ENCODE data around the gene NR4A3. TPM values are rescaled to one million over a fixed set of nuclear protein-coding genes. Genes with fewer than 3 reads are reported as not detected.
"Not testable (repeated sequence)": the region's sequence is repeated elsewhere in the genome, so short reads cannot be mapped to it uniquely, and the experiment has no call there.

NR4A3 gene
- polyA plus RNA-seq (2013, experiment 1 of 2; ENCODE audit: insufficient read length) = 0.54 TPM
- polyA plus RNA-seq (2013, experiment 2 of 2; ENCODE audit: insufficient read length) = 0.52 TPM

GRCh38 chr9:99821396-99822108 lies at the start of gene NR4A3:
TSS of gene NR4A3 (plus strand) at chr9:99821885. CDS start at chr9:99828043, 6,158 bp downstream.
- peak; percentile 97 for DNase-seq

DNA sequence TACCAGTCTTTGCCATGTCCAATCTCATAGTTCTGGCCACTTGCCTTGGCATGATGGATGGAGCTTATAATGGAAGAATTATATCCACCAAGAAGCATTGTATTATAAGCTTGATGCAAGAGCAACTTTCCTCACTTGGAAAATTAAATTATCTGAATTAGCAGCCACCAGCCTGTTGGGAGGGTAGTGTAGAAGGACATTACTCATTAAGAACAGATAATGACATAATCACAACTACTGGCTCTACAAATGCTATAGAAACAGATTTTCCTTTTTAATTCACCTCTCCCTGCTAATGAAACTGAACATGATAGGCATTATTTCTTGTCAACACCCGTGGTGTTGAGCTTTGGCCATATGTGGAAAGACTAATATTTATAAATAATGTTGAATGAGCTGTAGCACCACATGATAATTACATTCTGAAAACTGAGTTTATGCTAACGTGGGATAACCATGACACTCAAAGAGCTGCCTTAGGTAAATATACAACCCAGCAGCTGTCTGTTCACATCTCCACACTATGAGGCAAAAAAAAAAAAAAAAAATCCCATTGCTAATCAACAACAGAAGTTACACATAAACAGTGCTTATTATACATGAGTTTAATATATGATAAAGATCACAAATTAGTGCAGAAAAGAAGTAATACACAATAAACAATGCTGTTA lies 48.1 kb upstream of the NR4A3 start:
- DNase-seq = no peak

DNA sequence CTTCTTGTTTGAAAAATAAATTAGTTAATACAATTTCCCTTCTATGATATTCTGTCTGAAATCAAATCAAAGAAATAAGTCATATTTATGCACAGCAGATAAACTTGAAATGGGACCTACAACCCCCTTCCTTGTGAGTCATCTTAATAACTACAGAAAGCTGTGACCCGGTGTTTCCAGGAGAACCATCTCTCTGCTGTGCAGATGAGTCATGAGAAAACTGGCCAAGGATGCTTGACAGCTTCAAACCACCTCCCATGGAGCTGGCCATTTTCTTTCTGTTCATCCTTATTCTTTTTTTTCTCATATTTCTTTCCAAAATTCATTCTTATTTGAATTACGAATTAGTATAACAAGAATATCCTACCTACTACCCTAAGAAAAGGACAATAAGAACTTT lies 43.4 kb upstream of the NR4A3 start:
- peak; percentile 88 for DNase-seq

- no peak for DNase-seq
Observed at GRCh38 chr9:99778836-99779235, 42.8 kb upstream of the NR4A3 start.

- no peak for DNase-seq
Observed at GRCh38 chr9:99779277-99779676, 42.4 kb upstream of the NR4A3 start.

DNA sequence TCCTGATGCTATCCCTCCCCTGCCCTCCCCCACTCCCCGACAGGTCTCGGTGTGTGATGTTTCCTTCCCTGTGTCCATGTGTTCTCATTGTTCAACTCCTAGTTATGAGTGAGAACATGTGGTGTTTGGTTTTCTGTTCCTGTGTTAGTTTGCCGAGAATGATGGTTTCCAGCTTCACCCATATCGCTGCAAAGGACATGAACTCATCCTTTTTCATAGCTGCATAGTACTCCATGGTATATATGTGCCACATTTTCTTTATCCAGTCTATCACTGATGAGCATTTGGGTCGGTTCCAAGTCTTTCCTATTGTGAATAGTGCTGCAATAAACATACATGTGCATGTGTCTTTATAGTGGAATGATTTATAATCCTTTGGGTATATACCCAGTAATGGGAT lies 39.3 kb upstream of the NR4A3 start:
- not testable (repeated sequence) for DNase-seq

- DNase-seq = no peak
Observed at GRCh38 chr9:99782962-99783718, 38.5 kb upstream of the NR4A3 start.

DNA sequence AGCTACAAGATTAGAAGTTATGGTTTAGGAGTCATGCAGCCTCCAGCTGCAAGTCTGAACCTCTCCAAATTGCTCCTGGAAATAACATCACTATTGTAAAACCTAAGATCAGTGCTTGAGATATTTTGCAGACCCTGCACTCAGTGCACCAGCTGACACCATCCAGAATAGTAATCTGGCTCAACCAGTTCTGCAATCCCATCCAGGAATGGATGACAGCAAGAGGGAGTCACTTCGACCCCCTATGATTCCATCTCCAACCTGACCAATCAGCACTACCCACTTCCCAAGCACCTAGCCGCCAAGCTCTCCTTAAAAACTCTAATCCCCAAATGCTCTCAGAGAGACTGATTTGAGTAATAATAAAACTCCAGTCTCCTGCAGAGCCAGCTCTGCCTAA lies 37.9 kb upstream of the NR4A3 start:
- no peak for DNase-seq

DNA sequence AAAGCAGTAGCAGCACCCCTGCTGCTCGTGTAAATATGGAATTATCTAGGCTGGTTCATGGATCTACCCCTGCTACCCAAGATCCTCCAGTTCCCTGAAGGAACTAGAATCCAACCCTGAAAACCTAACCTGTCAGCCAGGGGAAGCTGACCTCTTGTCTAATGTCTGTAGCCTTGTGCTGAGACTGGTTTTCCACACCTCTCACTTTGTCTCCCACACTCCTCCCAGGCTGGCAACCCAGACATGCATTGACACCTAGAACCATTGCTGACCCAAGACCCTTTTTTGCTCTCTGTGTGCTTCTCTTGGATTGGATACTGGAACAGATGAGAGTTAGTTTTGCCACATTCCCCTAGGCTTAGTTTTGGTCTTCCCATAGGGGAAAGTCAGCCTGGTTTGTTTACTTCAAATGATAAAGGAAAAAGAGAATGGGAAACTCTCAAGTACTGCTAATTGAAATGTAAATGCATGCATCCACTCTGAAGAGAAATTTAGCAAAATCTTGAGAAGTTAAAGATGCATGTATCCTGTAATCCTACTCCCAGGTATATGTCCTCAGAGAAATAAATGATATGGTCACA lies 36.6 kb upstream of the NR4A3 start:
- no peak for DNase-seq

GRCh38 chr9:99787556-99787955 lies 34.1 kb upstream of the NR4A3 start:
- DNase-seq = no peak

DNA sequence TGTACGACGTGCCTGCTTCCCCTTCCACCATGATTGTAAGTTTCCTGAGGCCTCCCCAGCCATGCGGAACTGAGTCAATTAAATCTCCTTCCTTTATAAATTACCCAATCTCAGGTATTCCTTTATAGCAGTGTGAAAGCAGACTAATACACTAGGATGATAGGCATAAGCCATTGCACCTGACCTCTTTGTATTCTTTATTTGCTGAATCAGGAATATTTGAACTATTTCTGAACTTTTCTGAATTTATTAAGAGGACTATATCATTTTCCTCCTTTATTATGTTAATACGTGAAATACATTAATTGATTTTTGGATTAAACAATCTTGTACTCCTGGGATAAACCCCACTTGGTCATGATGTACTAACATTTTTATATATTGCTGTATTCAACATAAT lies 28.2 kb upstream of the NR4A3 start:
- DNase-seq = no peak

GRCh38 chr9:99796231-99796630 lies 25.5 kb upstream of the NR4A3 start:
- no peak for DNase-seq

GRCh38 chr9:99801775-99802174 lies 19.9 kb upstream of the NR4A3 start:
- no peak for DNase-seq

- DNase-seq = peak; percentile 53
Observed at GRCh38 chr9:99803694-99804093, 18.0 kb upstream of the NR4A3 start.

DNA sequence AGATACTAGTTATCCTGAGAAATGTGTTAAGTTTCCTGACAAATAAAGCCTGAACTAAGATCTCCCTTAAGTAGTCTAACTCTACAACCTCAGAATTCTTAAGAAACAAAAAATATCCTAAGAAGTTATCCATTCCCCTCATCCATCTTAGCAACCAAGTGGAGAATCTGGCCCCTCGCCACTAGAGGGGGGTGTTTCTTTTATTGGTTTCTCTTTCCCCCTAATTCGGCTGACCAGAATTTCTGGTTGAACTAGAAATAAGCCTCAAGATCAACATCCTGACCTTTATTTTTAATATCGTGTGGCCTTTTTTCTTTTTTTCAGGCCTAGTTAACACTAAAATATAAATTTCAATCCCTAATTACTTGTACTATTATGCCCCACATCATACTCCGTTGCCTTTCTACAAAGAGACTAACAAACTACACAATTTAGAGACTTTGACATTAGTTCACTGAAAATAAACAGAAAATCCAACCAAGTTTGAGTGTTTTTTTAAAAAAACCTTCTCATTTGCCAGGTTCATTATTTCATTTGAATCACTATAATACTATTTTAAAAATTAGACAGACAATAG lies 14.3 kb upstream of the NR4A3 start:
- peak; percentile 55 for DNase-seq

- no peak for DNase-seq
Observed at GRCh38 chr9:99807956-99808355, 13.7 kb upstream of the NR4A3 start.

DNA sequence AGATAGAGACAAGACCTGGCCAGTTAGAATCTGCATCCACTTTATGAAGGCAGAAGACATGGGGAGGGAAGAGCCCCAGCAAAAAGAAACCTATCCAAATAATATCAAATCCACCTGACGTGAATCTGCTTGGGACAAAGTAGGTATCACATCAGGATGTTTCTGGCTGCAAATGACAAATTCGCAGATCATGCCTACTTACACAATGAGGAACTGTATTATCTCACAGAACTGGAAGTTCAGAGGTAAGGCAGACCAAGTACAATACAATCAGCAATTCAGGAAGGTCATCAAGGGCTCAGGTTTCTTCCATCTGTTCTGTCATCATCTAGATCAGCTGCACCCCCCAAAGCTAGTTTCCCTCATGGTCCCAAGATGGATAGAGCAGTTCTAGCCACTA lies 13.2 kb upstream of the NR4A3 start:
- DNase-seq = no peak

DNA sequence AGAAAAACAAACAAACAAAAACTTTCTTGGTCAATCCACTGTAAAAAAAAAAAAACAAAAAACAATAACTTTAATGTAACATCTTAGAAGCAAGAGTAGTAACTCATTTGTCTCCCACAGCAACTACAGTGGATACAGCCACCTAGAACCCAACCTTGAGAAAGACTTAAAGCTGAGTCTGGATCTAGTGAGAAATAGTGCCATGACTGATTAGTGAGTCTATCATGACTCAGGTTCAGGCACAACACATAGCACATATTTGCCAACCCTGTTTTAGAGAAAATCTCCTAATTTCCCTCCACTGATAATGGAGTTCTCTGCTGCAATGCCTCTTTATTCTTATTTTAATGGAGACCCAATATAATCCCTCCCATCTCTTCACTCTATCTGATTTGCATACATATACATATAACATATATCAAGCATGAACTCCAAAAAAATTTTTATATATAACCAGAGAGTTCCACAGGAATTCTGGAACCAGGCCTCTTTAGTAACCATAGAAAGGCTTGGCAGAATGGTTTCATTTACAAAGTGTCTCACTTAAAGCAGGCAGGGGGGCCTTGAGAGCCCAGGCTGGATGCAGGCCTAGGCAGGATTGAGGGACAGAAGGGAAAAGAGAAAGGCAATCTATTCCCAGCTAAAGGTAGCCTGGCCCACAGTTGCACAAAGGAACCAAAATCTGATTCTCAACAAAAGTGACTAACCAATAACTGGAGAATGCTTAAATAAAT lies 11.9 kb upstream of the NR4A3 start:
- no peak for DNase-seq

DNA sequence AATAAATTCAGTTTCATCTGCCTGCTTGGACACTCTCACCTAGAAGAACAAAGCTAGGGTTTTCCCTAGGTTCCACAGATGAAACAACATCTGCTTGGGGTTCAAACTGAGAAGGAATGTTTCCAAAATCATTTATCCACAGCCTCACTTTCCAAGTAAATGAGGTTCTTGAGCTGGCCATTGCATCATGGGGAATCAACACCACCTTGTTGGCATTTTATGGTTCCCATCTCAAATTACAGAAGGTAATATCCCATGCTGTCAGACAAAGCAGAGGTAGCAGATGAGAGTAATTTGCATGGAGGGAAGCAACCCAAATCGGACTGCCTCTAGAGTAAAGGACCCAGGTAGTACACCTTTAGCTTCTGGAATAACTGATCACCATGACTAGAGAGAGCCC lies 10.5 kb upstream of the NR4A3 start:
- DNase-seq = no peak

DNA sequence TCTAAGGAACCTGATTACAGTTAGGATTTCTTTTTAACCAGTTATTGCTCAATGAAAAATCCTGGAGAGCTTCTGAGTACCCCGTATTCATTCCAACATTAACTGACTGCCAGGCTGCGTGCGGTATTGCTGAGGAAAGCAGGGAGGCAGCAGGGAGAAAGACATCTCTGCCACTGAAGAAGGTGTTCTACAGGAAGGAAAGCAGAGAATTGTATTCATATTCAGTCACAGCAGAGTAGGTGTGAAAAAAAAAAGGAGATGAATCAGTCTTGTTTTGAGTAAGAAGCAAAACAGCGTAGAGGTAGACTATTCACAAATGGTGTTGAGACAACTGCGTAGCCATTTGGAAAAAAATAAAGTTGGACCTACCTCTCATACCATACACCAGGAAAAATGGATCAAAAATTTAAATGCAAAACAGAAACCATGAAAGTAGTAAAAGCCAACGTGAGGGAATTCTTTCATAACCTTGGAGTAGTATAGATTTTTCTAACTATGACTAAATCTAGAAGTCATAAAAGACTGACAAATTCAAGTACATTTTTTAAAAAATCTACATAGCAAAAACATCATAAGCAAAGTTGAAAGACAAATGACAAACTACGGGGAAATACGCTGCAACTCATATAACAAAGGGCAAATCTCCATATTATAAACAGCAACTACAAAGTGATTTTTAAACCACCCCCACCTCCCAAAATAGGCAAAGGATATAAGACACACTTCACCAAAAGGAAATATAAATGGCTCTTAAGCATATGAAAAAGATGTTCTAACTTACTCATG lies 9.9 kb upstream of the NR4A3 start:
- no peak for DNase-seq

DNA sequence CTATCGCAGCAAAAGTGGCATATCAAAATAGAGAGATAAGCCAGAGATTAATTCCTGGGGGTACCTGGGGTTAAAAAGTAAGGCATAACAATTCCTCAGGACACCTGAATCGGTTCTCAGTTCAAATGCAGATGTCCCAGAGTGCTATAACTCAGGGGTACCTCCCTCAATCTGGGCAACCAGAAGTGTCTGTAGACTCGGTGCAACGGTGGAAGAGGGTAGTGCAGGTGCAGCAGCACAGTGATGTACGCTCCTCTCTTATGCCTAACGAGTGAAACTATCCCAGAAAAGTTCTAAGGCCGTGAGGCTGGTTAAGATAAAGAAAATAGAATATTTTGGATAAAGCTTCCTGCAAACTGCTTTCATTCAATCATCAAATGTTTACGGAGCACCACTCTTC lies 7.9 kb upstream of the NR4A3 start:
- DNase-seq = no peak

Measured in fibroblast of skin of abdomen (primary cell).